NCI-H2227 (cell line): ENCODE data around the gene NFE2L3.
"Not testable (repeated sequence)": the region's sequence is repeated elsewhere in the genome, so short reads cannot be mapped to it uniquely, and the experiment has no call there.

ENCODE experiments used
- DNase-seq: peaks from one replicate; lab custom pipeline; 2025; ENCODE audit not compliant: unreplicated experiment; lab: John Stamatoyannopoulos, UW

NFE2L3 gene

DNA sequence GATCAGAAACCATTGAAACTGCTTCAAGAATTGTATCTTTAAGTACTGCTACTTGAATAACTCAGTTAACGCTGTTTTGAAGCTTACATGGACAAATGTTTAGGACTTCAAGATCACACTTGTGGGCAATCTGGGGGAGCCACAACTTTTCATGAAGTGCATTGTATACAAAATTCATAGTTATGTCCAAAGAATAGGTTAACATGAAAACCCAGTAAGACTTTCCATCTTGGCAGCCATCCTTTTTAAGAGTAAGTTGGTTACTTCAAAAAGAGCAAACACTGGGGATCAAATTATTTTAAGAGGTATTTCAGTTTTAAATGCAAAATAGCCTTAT is 33.8 kb downstream of the NFE2L3 start:
- DNase-seq, result no peak

DNA sequence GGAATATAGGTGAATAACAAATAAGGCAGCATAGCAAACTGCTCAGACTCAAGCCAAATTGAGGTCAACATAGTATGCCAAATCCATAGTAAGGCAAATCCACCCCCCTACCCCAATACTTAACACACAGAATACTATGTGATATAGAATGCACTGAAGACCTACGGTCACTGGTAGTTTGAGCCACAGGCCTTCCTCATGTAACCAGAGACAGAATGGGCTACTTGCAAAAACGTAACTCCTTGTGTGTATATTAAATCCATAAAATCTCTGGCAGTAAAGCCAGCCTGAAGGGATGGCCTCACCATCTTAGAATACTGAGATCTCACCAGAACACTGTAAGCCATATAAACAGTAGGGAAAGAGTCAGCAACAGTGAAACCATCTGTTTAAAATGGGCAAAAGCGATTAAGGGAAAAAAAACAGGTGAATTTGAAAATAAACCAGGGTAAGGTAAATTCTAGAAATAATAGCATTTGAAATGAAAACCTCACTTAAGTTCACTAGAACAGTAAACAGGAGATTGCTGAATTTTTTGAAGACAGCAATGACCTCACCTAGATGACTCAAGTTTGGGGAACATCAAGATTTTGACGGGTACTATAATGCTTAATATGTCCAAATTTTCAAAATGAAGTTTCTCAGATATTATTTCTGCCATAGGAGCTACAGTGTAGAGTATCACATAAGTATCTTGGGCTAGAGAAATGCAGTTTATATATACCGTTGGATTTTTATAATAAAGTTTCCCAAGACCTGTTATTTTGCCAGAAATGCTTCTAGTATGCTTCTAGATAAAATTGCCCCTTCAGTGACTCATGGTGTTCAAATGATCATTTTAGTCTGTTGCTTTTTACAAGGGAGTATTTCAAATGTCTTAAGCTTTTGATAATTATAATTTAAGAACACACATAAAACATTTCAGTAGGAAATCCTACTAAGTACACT is 34.6 kb downstream of the NFE2L3 start:
- DNase-seq, result no peak

DNA sequence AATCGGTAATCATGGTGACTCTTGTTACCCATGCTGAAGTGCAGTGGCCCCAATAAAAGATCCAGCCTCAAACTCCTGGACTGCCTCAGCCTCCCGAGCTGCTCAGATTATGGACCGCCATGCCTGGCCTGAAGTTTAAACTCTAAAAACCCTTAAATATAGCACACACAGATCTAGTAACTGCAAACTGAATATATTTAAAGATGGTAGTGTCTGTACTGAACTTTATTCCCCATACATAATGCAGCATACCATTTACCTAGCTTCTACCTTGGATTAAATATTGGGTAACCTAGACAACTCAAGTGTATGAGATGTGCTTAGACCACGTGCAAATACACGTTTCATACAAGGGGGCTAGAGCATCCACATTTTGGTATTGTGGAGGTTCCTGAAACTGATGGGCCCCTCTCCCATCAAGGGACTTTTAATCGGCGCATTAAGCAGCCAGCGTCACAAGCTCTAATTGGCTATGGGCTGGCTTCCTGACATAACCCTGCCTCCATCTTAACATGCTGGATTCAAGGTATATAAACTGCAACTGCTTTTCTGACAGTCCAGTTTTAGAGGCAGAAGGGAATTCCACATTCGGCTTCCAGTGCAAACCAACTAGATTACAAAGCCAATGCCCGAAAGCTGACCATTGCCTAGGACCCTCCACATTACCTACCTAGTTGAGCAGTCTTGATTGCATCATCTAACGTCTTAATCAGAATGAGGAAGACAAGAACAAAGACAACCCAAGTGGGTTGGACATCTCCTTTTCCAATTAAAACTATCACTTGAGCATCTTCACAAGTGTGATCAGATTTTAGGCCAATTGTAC is 35.6 kb downstream of the NFE2L3 start:
- DNase-seq, result no peak

DNA sequence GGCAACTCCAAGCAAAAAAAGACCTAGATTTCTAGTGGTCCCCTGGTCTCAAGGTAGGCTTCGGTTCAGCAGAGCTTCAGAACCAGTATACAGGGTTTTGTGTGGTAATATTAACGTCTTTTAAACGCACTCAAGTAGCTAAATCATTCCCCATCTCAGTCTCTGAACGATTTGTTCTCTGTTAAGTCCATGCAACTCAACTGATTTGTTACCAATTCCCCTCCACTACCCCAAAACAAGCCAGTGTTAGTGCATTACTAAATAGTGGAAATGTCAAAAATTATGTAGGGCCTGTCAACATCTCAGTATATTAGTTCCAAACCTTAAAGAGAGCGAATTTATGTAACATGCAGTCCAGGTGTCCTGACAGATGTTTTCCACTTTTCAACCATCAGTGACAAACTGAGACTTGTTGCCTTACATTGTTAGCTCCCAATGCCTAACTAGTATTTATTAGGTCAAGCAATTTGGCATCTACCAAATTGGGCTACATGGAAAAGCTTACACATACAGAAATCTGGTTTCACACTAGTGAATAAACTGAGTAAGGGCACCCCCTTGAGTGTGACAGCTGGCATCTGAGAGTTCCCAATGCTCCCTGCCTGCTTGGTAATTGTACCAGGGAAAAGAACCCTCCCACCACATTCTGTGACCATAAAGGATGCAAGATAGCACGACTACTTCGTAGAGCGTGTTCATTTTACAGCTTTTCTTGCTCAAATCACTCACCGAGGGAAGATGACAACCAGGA is 36.4 kb downstream of the NFE2L3 start:
- DNase-seq, result peak; percentile 18

DNA sequence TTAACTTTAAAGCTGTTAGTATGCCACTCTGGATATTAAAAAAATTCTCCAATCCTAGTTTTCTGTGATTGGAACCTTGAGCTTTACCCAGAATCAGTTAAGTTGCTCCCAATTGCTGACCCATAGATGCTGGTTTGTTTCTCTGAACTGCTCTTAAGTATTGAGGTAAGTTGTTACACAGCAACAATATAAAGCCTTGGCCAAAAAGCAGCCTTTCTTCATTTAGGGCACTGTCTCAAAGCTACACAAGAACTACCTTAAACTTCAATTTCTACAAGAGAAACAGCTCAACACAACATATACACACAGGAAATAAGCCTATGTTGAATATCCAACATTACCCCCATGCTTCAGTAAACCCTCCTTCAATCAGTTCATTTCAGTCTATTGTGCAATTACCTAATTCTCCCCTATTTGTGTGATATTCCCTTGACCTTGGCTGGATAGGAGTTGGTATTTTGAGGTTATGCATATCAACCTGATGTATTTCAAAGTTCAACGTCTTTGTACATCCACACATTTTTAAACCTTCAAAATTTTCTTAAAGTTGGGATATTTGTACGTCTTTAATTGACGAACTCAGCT is 37.1 kb downstream of the NFE2L3 start:
- no peak for DNase-seq

DNA sequence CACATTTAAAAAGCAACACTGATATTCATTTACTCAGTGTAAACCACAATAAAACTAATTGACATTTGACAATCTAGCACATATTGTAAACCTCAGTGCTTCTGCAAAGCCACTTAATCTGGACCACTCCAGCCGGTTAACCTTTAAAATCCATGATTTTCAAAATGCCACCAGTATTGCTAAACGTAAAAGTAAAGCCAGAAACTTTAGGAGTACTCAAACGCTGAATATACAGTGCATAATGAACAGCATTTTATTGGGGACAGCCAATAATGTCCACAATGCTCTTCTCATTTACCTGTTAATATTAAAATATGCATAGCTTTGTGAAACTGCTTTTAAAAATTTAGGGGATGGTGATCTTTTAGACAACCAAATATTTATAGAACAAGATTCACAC is 37.7 kb downstream of the NFE2L3 start:
- no peak for DNase-seq

DNA sequence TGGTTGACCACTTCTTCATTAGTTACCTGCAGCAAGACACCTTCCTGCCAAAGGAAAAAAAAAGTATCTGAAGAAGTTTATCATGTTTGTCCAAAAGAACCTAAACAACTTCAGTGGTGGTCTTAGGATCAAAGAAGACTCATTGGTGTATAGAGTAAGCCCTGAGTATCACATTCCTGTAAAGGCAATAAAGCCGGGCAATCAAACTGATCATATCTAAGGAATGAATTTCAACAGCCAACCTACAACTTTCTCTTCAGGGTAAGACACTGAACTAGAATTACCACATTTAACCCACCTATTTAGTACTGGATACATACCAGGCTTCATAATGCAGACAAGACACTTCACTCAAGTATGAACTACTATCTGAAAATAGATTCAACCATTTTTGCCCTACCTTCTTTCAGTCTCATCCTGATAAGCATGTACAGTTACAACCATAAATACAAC is 38.4 kb downstream of the NFE2L3 start:
- no peak for DNase-seq

DNA sequence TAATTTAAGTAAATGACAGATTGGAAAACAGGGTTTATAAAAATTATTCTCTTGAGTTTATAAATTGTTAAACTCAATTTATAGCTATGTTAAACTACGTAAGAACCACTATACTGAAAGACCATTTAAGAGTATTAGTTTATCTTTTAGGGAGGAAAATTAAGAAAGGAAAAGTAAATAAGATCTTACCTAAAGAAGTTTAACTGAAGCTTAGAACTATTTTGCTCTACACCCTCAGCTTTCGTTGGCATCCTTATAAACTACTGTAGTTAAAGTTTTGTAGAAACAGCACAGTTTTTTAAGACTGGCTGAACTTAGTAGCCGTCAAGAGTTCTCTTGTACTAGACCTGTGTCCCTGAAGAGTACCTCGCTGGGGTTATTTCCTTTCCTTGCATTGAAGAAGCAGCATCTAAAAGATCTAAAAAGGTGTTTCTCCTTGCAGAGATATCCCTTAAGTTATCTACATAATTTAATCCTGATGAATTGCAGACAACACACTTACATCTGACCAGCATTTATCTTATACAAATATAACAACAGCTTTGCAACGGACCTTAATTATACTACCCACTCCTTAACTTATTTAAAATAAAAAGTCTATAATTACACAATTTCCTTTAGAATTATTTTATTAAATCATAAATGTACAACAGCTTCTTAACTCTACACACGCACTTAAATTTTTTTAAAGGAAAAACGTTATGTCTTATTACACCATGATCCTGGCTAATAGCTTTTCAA is 39.4 kb downstream of the NFE2L3 start:
- DNase-seq, result no peak

DNA sequence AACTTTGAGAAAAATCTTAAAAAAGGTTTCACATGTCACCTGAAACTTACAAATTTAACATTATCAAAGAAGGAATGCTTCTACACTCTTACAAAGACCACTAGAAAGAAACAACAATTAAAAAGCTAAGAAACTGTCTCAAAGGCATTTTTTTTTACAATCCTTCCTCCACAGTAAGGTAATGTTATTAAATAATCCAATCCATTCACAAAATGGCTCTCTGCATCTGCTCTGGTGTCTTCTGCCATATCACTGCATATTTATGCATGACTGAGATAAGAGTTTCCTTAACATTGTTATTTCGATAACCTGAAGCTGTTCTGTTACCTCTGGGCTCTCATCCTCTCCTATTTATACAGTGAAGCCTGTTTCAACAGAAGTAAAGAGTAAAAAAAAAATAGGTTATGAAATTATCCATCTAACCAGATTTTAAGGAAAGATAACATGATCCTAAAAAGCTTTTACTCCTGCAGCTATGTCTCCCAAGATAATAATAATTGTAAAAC is 40.0 kb downstream of the NFE2L3 start:
- DNase-seq, result no peak

DNA sequence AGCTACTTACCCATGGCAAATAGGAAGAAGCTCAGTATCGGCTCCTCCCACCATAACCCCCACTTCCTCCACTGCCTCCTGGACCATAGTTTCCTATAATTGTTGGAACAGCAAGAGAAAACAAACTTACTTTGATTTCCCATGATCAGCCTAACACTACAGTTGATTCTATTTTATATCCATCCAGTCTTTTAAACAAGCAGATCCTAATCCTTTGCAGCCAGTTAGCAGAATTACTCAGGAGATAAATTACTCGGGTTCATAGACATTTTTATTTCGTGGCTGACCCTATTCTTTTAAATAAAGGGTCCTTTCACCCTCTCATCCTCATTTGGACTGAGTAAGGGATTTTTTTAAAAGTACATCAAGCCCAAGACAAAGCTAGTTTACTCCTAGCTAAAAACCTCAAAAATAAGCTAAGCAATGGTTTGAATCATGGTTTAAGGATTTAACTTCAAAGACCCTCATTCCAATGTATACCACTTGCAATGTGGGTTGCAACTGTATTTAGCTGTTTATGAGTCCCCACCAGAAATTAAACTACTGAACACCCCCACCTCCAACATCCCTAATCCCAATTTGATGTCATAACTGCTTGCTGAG is 40.6 kb downstream of the NFE2L3 start:
- no peak for DNase-seq

DNA sequence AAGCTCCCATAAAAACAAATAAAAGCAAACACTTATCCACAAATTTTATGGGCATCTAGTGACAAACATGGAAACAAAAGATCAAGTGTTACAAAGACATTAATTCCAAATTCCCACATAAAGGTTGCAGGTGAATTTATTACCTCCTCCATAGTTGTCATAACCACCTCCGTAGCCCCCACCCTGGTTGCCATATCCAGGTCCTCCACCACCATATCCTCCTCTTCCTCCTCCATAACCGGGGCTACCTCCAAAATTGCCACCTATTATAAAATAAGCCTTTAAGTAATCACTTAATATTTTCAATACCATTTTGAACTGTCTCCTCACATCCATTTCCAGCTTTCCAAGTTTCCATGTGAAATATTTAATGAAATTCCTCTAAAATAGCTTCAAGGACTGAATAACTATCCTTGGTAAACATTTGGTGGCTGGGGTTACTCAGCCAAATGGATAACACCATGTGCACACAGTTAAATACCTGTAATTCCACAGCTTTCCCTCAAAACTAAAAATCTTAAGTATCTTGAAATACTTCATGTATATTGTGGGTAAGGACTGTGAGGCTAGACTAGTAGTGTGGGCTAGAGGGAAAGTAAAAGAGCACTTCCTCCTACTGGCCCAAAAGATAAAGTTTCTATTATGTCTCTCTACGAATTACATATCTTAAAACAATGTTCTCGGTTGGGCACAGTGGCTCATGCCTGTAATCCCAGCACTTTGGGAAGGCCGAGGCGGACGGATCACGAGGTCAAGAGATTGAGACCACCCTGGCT is 41.6 kb downstream of the NFE2L3 start:
- DNase-seq, result no peak

DNA sequence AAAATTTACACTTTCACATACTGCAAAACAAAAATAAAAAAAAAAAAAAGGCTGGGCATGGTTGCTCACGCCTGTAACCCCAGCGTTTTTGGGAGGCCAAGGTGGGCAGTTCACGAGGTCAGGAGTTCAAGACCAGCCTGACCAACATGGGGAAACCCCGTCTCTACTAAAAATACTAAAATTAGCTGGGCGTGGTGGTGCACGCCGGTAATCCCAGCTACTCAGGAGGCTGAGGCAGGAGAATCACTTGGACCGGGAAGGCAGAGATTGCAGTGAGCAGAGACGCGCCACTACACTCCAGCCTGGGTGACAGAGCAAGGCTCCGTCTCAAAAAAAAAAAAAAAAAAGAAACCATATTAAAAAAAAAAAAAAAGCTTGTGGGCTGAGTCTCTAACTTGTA is 42.8 kb downstream of the NFE2L3 start:
- not testable (repeated sequence) for DNase-seq

DNA sequence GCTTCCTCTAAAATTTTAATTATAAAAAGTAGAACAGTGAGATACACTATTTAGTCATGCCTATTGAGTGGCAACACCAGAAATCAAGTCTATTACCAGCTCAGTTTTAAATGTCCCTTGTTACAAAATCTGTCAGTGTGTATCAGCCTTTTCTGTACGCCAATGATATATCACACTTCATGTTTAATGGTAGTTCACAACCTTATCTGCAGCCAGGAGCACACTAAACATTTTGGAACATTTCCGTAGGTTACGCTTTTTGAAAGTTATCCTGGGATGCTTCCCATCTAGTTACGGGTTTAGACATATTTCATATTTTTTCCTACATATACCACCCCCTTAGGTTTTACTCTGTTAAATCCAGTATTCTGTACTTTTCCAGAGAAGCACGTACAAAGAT is 43.2 kb downstream of the NFE2L3 start:
- no peak for DNase-seq

DNA sequence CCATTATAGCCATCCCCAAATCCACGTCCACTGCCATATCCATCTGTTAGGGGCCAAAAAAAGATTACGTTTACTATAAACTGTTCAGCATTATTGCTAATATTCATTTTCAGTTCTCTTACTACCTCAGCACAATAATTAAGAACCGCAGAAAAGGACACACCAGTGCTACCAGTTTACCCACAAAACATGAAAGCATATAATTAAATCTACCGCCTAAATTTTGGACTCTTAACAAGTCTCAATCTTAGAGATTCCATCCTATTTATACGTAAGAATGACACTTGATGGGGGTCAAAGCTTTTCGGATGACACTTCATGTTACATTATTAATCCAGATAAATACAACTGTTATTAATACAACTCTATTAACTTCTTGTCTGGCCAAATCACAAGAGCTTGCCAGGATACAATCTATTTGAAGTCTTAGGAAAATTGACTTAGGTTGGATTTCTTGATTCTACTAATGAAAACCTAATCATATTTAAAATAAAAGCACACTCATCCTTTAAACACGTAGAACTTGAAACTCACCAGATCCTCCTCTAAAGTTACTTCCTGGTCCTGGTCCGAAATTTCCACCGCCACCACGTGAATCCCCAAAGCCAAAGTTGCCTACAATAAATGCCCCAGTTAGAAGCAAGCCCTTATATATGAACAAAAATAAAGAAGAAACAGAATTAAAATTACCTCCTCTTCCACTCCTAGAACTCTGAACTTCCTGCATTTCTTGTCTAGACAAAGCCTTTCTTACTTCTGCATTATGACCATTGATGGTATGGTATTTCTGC is 44.1 kb downstream of the NFE2L3 start:
- DNase-seq, result no peak

DNA sequence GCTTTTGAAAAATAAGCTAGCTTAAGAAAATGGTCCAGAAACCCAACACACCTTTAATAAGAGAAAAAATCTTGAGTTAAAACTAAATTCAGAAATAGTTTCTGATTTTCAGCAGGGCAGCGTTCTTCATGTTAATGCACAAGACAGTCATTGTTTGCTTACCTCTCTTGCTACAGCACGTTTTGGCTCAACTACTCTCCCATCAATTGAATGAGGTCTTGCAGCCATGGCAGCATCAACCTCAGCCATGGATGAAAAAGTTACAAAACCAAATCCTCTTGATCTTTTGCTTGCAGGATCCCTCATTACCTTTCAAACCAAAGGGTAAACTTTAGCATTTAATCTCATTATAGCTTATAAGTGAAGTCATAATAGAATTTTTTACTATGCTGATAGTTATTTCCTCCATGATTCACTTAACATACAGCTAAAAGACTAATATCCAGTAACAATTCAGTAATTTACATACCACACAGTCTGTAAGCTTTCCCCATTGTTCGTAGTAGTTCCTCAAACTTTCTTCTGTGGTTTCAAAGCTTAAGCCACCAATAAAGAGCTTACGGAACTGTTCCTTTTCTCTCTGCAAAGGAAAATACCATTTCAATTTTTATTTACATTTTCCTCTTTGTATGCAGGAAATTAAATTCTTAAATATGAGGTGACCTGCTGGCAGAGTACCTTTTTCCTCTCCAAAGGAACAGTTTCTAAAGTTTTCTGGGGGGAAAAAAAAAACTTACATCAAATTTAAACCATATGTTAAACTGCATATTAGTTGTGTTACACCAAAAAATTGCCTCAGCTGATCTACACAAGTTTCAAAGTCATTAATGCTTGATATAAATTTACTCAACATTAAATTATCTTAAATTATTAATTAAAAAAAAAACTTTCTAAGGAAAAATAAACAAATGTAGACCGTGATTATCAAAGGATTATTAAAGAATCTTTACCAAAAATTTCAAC is 45.4 kb downstream of the NFE2L3 start:
- no peak for DNase-seq

DNA sequence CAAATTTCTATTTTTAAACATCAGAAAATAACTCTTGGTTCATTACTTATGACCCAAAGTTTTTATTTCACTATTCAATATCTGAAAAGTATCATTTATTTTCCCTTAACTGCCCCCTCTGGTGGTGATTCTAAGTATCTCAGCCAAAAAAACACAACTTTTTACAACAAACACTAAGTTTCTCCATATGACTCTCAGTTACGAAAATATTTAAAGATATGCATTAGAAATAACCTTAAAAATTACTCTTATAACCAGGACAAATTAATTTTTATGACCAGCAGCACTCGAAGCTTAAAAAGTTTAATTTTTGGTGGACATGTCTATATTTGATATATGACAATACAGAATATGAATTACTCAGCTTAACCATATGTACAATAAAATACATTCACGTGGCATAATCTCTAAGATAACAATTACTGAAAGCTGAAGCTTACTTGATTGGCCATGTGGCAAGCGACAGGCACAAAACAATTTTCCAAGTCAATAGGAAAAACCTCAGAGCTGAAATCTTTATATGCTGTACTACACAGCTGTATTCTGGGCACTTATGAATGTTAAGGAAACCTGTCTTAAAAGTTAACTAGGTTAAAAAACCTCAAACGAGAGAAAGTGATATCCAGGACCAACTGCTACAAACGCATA is 46.3 kb downstream of the NFE2L3 start:
- DNase-seq, result peak; percentile 37

DNA sequence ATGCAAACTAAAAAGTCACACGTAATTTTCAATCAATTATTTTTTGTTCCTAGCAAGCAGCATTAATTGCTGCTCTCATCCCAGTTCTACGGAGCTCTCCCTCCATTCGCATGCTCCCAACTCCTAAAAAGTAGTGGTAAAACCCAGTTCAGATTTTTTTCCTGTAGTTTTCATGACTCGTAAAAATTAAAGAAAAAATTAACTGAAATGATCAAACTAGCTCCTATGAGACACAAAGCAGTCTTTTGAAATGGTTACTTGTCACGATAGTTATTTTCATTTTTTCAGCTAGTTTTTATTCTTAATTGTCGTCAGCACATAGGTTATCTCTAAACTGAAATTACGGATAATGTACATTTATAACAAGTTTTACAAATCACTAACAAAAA is 46.8 kb downstream of the NFE2L3 start:
- no peak for DNase-seq
